GM19351 (cell line): ENCODE results near the gene SSBP3.

ENCODE experiments used
- ATAC-seq: cut with Tn5 transposase; IDR thresholded peaks from one replicate; pipeline ENCODE4 v1.9.1; 2021; ENCODE audit warnings: mild to moderate bottlenecking, moderate library complexity; ENCODE audit not compliant: unreplicated experiment

SSBP3 gene

GRCh38 chr1:54273092-54273794 lies 133.0 kb downstream of the SSBP3 start:
- no peak for ATAC-seq

DNA sequence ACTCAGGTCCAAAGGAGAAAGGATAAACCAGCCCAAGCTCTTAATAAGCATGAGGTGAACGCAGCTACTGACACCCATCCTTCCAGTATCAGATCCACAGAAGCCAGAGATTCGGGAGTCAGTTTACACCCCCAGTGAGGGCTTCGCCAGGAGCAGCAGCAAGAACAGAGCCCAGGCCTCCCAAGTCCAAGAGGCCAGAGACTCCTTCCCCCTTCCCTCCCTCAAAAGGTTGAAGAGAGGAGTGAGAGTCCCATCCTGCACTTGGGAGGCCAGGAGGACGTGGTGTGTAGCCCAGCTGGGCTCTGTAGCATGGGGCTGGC lies 133.5 kb downstream of the SSBP3 start:
- no peak for ATAC-seq

- ATAC-seq = no peak
These were observed 134.1 kb downstream of the SSBP3 start for GRCh38 chr1:54272134-54272533.

GRCh38 chr1:54271341-54271740 lies 134.9 kb downstream of the SSBP3 start:
- ATAC-seq = no peak

GRCh38 chr1:54270543-54270942 lies 135.7 kb downstream of the SSBP3 start:
- no peak for ATAC-seq

DNA sequence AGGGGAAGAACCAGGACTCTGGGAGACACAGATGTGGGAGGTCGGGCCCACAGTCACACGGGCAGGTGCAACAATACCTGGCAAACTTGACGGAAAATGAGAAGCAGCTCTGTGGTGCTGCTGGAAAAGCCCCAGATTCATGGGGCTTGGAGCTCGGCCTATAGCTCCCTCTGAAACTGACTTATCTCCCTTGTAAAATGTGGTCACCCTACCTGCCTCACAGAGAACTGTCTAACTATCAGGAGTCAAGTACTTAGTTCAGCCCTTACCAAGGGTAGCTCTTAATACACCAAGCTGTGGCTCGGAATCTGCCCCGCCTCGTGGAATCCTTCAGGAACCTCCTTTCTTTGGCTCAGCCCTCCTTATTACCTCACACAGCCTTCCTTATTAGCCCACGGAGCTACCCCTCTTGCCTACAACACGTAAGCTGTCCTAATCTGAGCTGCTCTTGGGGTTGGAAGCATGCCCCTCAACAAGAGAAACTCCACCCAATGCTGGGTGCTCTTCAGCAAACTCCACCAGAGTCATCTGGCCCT lies 137.4 kb downstream of the SSBP3 start:
- ATAC-seq = no peak

- ATAC-seq = no peak
These were observed 138.1 kb downstream of the SSBP3 start for GRCh38 chr1:54267815-54268761.

GRCh38 chr1:54266908-54267307 lies 139.3 kb downstream of the SSBP3 start:
- ATAC-seq = no peak

GRCh38 chr1:54266195-54266594 lies 140.0 kb downstream of the SSBP3 start:
- ATAC-seq = no peak

DNA sequence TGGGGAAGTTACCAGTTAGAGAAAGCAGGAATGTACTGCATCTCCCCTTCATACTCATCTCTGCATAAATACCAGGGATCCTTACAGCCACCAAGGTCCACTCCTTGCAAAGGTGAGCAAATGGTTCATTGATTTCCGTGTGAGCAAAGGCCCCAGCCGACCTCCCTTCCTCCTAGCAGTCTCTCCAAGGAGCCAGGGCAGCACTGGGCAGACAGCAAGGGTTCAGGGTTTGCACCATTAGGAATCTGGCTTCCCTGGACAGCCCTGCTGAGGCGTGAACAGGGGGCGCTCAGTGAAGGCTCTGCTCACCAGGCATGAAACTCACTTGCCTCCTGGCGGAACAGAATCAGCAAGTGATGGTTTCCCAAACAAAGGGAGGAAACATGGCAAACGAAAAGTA lies 140.5 kb downstream of the SSBP3 start:
- no peak for ATAC-seq

- ATAC-seq = no peak
These were observed 141.1 kb downstream of the SSBP3 start for GRCh38 chr1:54265126-54265525.

GRCh38 chr1:54263601-54264226 lies 142.5 kb downstream of the SSBP3 start:
- no peak for ATAC-seq

GRCh38 chr1:54262244-54262643 lies 143.9 kb downstream of the SSBP3 start:
- no peak for ATAC-seq

- no peak for ATAC-seq
These were observed 145.4 kb downstream of the SSBP3 start for GRCh38 chr1:54260810-54261209.

GRCh38 chr1:54259546-54260140 lies 146.6 kb downstream of the SSBP3 start:
- ATAC-seq = no peak

GRCh38 chr1:54257876-54258275 lies 148.3 kb downstream of the SSBP3 start:
- no peak for ATAC-seq

DNA sequence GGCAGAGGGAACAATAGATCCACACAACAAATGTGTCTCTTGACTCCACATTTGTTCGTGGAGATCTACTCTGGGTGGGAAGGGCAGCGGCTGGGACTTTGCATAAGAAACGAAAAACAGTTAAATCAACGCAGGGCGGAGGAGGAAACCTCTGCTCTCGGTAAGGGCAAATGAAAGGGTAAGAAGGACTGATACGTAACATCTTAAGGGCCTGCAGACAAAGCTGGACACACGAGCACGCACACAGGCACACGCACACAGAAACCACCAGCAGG lies 148.9 kb downstream of the SSBP3 start:
- ATAC-seq = no peak

DNA sequence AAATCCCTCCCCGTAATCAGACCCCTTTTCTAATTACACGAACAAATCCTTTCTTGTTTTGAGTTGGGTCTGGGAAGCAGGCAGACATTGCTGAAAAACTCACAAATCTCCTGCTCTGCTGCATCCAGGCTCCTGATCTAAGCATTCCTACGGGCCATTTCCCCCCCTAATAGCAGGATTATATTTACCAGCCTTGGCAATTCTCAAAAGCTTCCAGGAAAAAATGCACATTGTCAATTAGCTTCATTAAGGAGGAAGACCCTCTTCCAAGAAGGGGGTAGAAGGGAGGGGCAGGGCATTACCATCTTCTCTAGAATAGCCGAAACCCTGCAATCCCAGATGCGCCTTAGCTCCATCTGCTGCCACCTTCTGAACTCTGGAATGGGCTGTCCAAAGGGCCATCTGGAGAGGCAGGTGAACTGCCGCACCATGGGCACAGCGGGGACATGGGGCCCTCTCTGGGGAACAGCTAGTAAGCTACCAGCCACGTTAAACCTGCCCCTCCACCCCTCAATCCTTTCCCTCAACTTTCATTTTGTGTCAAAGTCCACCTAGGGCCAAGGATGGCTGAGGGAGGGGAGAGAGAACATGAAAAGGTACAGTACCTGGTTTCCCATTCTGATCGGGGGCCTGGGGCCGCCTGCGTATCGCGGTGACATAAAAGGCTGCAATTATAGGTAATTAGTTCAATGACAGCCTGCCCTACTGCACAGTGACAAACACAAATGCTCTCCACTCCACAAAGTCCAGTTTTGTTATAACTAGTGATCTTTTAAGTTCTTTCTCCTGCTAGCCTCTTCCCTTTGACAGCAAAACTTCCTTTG lies 149.5 kb downstream of the SSBP3 start:
- ATAC-seq = no peak

DNA sequence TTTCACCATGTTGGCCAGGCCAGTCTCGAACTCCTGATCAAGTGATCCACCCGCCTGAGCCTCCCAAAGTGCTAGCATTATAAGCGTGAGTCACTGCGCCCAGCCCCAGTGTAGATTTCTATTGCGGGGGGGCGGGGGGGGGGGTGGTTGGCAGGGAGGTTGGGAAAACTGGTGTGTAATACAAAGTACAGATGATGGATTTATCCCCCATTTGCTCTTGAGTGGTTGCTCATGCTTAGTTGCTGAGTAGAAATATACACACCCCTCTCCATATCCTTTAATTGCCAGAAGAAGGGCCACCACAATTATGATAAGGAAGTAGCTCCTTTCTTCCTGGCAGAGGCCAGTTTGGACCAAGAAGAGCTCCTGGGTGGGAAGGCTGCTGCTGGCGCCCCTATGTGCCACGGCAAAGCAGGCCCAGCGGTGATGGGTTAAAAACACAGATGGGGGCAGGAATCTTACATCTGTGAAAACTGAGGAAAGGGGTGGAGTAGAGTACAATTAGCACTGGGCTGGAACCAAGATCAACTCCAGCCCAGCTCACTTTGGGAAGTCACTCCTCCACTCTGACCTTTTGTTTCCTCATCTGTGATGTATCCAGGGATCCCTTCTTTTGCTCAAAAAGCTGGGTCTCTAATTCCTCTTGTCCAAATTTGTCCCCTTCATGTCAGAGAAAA lies 151.0 kb downstream of the SSBP3 start:
- ATAC-seq = no peak

GRCh38 chr1:54254055-54254454 lies 152.1 kb downstream of the SSBP3 start:
- no peak for ATAC-seq
